Measurements from ENCODE around the gene TEX14. TPM values are rescaled to one million over a fixed set of nuclear protein-coding genes. Genes with fewer than 3 reads are reported as not detected.

Gene TEX14
- total RNA-seq, 1 experiment from 2014 or later, result 0.31 TPM

DNA sequence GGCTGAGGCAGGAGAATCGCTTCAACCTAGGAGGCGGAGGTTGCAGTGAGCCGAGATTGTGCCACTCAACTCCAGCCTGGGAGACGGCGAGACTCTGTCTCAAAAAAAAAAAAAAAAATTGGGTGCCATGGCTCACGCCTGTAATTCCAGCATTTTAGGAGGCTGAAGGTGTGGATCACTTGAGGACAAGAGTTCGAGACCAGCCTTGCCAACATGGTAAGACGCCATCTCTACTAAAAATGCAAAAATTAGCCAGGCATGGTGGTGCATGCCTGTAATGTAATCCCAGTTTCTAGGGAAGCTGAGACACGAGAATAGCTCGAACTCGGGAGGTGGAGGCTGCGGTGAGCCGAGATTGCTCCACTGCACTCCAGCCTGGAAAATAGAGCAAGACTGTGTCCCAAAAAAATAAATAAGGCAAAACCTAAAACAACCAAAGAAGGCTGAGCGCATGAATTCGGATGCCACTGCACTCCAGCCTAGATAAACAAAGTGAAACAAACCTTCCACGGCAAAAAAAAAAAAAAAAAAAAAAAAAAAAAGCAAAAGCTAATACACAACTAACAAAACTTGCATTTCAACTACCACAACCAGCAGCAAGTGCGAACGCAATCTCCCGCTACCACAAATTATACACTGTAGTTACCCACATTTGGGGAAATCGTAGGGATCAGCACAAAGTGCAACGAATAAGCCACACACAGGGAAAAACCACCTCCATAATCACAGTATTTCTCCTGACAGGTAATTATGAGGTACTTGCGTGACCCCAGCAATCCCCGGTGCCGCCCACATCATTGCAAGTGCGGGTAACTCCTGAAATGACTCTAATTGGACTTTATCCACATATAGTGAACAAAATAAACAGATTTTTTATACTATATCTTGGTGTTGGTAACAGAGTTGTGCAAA is 25.6 kb downstream of the TEX14 start:
- Histone ChIP-seq H3K9ac (ENCODE audit: extremely low read depth, insufficient read length, low read length) (no peak overlapping the region), H3K18ac (ENCODE audit: insufficient read length, low read depth, low read length) (no peak overlapping the region), H3K79me2 (ENCODE audit: insufficient read depth, low read length) (no peaks in the 10 kb centered on the region), H3K23ac (ENCODE audit: insufficient read length, low read depth, low read length) (no peak overlapping the region), H3K27me3 (ENCODE audit: insufficient read depth, low read length) (no peaks in the 10 kb centered on the region), H2BK12ac (ENCODE audit: insufficient read length, low read depth, low read length) (no peak overlapping the region), H3K79me1 (ENCODE audit: insufficient read depth, low read depth, low read length, poor library complexity, severe bottlenecking) (no peaks in the 10 kb centered on the region), H3K4ac (ENCODE audit: low read depth, low read length) (no peak overlapping the region), H3K4me1 (ENCODE audit: insufficient read depth, low read length) (no peaks in the 10 kb centered on the region), H4K91ac (ENCODE audit: insufficient read length, low read depth, low read length) (no peak overlapping the region), H3K23me2 (ENCODE audit: insufficient read length, low read depth, low read length, poor library complexity, severe bottlenecking) (no peaks in the 10 kb centered on the region), H2BK120ac (ENCODE audit: low read depth, low read length, poor library complexity, severe bottlenecking) (no peak overlapping the region), H2BK15ac (ENCODE audit: low read depth, low read length) (no peak overlapping the region), H4K5ac (ENCODE audit: insufficient read length, low read depth, low read length) (no peak overlapping the region), H2BK5ac (ENCODE audit: insufficient read length, low read length) (no peak overlapping the region), H2AK5ac (ENCODE audit: insufficient read length, low read length) (no peak overlapping the region), H3K56ac (ENCODE audit: insufficient read length, low read depth, low read length) (no peak overlapping the region), H3K27ac (ENCODE audit: insufficient read length, low read depth, low read length) (no peak overlapping the region), H2AFZ (ENCODE audit: low read length) (no peak overlapping the region), H3K4me2 (ENCODE audit: insufficient read depth, insufficient read length, low read length) (no peak overlapping the region), H3K14ac (ENCODE audit: insufficient read depth, low read length) (no peak overlapping the region), H2BK20ac (ENCODE audit: low read depth, low read length, poor library complexity, severe bottlenecking) (no peak overlapping the region), H4K20me1 (ENCODE audit: control insufficient read depth, insufficient read depth, insufficient read length) (no peaks in the 10 kb centered on the region), H3K9me3 (ENCODE audit: control insufficient read depth, low read depth, low read length) (no peaks in the 10 kb centered on the region), H3T11ph (ENCODE audit: low read length) (no peak overlapping the region), H4K8ac (replicated peaks; ENCODE audit: insufficient read length, low read depth, low read length) (no peak overlapping the region)
- Mint-ChIP-seq H3K27ac (peak overlapping the region in 1 of 3 experiments; percentile 50; a peak in 1 of 7 replicates), H3K36me3 (ENCODE audit: insufficient read depth in 1 of 3, low read depth in 3 of 3) (no peaks in the 10 kb centered on the region), H3K4me3 (no peak overlapping the region), H3K27me3 (ENCODE audit: low read depth) (peaks cover 4% of the 10 kb centered on the region), H3K4me1 (peaks cover 6 to 11% of the 10 kb centered on the region in 2 experiments), H3K9me3 (no peaks in the 10 kb centered on the region)
- TF ChIP-seq CTCF (conservative IDR thresholded peaks at IDR 0.05), result no peak
- WGBS (ENCODE audit: extremely low coverage, insufficient read length, low lambda C conversion rate), result no CpG with 5 or more reads among the region's 25 CpGs
- no peak for DNase-seq
